SH-SY5Y (cell line): ENCODE data around the gene SP6.

Source experiments
- GATA2 ChIP-seq: IDR thresholded peaks from 2 replicates; pipeline ENCODE4 v1.6.1; 2011; ENCODE audit warnings: mild to moderate bottlenecking, low read depth, low read length
- GATA3 ChIP-seq: IDR thresholded peaks from 2 replicates; pipeline ENCODE4 v1.6.1; 2011; ENCODE audit warnings: low read depth, mild to moderate bottlenecking, low read length, moderate library complexity

GRCh38 chr17:47853616-47854015 is 2.7 kb upstream of the SP6 start:
- TF ChIP-seq GATA3, result no peak
- no peak for TF ChIP-seq GATA2
